GM23338 (cell line): ENCODE data around the gene SOX1.

ENCODE experiments used
- CREB1 ChIP-seq: fragments of 250-450 bp; sonication (Bioruptor Pico); IDR thresholded peaks from 2 replicates; pipeline ENCODE4 v1.5.0; 2020; ENCODE audit warnings: low read depth, mild to moderate bottlenecking, moderate library complexity
- ETS1 ChIP-seq: IDR thresholded peaks from 2 replicates; pipeline ENCODE4 v1.6.1; 2016; ENCODE audit warnings: antibody characterized with exemption
- EZH2 ChIP-seq: fragments of 200-600 bp; sonication (generic); IDR thresholded peaks from one replicate; pipeline ENCODE4 v1.8.0; 2017; ENCODE audit warnings: antibody characterized with exemption, mild to moderate bottlenecking, low read depth; ENCODE audit not compliant: unreplicated experiment
- EZH2phosphoT487 ChIP-seq: fragments of 200-600 bp; sonication (generic); IDR thresholded peaks from one replicate; pipeline ENCODE4 v1.8.1; 2018; ENCODE audit warnings: antibody characterized with exemption; ENCODE audit not compliant: unreplicated experiment
- NANOG ChIP-seq: IDR thresholded peaks from 2 replicates; pipeline ENCODE4 v1.6.1; 2016; ENCODE audit warnings: antibody characterized with exemption, borderline replicate concordance
- POLR2AphosphoS5 ChIP-seq: IDR thresholded peaks from 2 replicates; pipeline ENCODE4 v1.6.1; 2016; ENCODE audit warnings: antibody characterized with exemption, low read depth
- TF ChIP-seq, protein P1 (sequence below), 2 experiments: fragments of 200-600 bp in 1 of 2; sonication (generic) in 1 of 2; conservative IDR thresholded peaks; 2 replicates each; pipeline versions ENCODE4 v1.5.1 to v1.6.1; 2016 to 2017; ENCODE audit warnings: antibody characterized with exemption in 2 of 2, low read depth in 2 of 2, mild to moderate bottlenecking in 2 of 2, moderate library complexity in 1 of 2
- TF ChIP-seq, protein P2 (sequence below): fragments of 250-450 bp; sonication (Bioruptor Pico); IDR thresholded peaks from 2 replicates; pipeline ENCODE4 v1.5.0; 2020; ENCODE audit warnings: mild to moderate bottlenecking, moderate library complexity

- TF ChIP-seq, protein P1, sequence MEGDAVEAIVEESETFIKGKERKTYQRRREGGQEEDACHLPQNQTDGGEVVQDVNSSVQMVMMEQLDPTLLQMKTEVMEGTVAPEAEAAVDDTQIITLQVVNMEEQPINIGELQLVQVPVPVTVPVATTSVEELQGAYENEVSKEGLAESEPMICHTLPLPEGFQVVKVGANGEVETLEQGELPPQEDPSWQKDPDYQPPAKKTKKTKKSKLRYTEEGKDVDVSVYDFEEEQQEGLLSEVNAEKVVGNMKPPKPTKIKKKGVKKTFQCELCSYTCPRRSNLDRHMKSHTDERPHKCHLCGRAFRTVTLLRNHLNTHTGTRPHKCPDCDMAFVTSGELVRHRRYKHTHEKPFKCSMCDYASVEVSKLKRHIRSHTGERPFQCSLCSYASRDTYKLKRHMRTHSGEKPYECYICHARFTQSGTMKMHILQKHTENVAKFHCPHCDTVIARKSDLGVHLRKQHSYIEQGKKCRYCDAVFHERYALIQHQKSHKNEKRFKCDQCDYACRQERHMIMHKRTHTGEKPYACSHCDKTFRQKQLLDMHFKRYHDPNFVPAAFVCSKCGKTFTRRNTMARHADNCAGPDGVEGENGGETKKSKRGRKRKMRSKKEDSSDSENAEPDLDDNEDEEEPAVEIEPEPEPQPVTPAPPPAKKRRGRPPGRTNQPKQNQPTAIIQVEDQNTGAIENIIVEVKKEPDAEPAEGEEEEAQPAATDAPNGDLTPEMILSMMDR (conservative IDR thresholded peaks at IDR 0.05; ENCODE audit: low read depth in 2 of 2): peak; percentile 38 to 63; a peak in 3 of 4 replicates
- TF ChIP-seq POLR2AphosphoS5 (no peak), EZH2 (peak; percentile 98), CREB1 (CRISPR knock-in tag) (no peak), ETS1 (no peak), EZH2phosphoT487 (peak; percentile 78), NANOG (no peak)
- TF ChIP-seq, protein P2, sequence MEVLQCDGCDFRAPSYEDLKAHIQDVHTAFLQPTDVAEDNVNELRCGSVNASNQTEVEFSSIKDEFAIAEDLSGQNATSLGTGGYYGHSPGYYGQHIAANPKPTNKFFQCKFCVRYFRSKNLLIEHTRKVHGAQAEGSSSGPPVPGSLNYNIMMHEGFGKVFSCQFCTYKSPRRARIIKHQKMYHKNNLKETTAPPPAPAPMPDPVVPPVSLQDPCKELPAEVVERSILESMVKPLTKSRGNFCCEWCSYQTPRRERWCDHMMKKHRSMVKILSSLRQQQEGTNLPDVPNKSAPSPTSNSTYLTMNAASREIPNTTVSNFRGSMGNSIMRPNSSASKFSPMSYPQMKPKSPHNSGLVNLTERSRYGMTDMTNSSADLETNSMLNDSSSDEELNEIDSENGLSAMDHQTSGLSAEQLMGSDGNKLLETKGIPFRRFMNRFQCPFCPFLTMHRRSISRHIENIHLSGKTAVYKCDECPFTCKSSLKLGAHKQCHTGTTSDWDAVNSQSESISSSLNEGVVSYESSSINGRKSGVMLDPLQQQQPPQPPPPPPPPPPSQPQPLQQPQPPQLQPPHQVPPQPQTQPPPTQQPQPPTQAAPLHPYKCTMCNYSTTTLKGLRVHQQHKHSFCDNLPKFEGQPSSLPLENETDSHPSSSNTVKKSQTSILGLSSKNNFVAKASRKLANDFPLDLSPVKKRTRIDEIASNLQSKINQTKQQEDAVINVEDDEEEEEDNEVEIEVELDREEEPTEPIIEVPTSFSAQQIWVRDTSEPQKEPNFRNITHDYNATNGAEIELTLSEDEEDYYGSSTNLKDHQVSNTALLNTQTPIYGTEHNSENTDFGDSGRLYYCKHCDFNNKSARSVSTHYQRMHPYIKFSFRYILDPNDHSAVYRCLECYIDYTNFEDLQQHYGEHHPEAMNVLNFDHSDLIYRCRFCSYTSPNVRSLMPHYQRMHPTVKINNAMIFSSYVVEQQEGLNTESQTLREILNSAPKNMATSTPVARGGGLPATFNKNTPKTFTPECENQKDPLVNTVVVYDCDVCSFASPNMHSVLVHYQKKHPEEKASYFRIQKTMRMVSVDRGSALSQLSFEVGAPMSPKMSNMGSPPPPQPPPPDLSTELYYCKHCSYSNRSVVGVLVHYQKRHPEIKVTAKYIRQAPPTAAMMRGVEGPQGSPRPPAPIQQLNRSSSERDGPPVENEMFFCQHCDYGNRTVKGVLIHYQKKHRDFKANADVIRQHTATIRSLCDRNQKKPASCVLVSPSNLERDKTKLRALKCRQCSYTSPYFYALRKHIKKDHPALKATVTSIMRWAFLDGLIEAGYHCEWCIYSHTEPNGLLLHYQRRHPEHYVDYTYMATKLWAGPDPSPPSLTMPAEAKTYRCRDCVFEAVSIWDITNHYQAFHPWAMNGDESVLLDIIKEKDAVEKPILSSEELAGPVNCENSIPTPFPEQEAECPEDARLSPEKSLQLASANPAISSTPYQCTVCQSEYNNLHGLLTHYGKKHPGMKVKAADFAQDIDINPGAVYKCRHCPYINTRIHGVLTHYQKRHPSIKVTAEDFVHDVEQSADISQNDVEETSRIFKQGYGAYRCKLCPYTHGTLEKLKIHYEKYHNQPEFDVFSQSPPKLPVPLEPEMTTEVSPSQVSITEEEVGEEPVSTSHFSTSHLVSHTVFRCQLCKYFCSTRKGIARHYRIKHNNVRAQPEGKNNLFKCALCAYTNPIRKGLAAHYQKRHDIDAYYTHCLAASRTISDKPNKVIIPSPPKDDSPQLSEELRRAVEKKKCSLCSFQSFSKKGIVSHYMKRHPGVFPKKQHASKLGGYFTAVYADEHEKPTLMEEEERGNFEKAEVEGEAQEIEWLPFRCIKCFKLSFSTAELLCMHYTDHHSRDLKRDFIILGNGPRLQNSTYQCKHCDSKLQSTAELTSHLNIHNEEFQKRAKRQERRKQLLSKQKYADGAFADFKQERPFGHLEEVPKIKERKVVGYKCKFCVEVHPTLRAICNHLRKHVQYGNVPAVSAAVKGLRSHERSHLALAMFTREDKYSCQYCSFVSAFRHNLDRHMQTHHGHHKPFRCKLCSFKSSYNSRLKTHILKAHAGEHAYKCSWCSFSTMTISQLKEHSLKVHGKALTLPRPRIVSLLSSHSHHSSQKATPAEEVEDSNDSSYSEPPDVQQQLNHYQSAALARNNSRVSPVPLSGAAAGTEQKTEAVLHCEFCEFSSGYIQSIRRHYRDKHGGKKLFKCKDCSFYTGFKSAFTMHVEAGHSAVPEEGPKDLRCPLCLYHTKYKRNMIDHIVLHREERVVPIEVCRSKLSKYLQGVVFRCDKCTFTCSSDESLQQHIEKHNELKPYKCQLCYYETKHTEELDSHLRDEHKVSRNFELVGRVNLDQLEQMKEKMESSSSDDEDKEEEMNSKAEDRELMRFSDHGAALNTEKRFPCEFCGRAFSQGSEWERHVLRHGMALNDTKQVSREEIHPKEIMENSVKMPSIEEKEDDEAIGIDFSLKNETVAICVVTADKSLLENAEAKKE (CRISPR knock-in tag): no peak
Measured at GRCh38 chr13:112062571-112063570, 4.1 kb upstream of the SOX1 start.
